Activated naive CD8-positive, alpha-beta T cell (primary cell): ENCODE data around the gene HBD.

Experiments used
- H3K27ac Mint-ChIP-seq: one replicate; pipeline ENCODE4 v1.8.0; 2021; ENCODE audit warnings: mixed read lengths
- H3K27me3 Mint-ChIP-seq: one replicate; pipeline ENCODE4 v1.8.0; 2021; ENCODE audit warnings: mixed read lengths
- H3K36me3 Mint-ChIP-seq: one replicate; pipeline ENCODE4 v1.8.0; 2021; ENCODE audit warnings: mixed read lengths
- H3K4me1 Mint-ChIP-seq: one replicate; pipeline ENCODE4 v1.8.0; 2021; ENCODE audit warnings: low read depth, mixed read lengths
- H3K4me3 Mint-ChIP-seq: one replicate; pipeline ENCODE4 v1.8.0; 2021; ENCODE audit warnings: mild to moderate bottlenecking, mixed read lengths
- H3K9me3 Mint-ChIP-seq: one replicate; pipeline ENCODE4 v1.8.0; 2021; ENCODE audit warnings: low read depth, mixed read lengths

Gene HBD

GRCh38 chr11:5234381-5234834 is at the start of gene HBD:
Gene HBD, minus strand, starts transcription at chr11:5234483. Its CDS starts 50 bp downstream, at chr11:5234433.
- Mint-ChIP-seq H3K27ac (no peak within 1 kb of the TSS), H3K4me3 (no peak within 1 kb of the TSS), H3K4me1 (no peaks in the 10 kb centered on the region), H3K9me3 (no peaks in the 10 kb centered on the region), H3K27me3 (peaks cover 13% of the 10 kb centered on the region), H3K36me3 (no peaks in the 10 kb centered on the region)

- H3K4me1 Mint-ChIP-seq, result no peaks in the 10 kb centered on the region
- no peaks in the 10 kb centered on the region for H3K9me3 Mint-ChIP-seq
- no peak overlapping the region for H3K4me3 Mint-ChIP-seq
- no peaks in the 10 kb centered on the region for H3K27me3 Mint-ChIP-seq
- no peak overlapping the region for H3K27ac Mint-ChIP-seq
- H3K36me3 Mint-ChIP-seq, result no peaks in the 10 kb centered on the region
These were observed 49.6 kb upstream of the HBD start for GRCh38 chr11:5283882-5284281.

- H3K9me3 Mint-ChIP-seq, result no peaks in the 10 kb centered on the region
- H3K4me1 Mint-ChIP-seq, result no peaks in the 10 kb centered on the region
- H3K27me3 Mint-ChIP-seq, result no peaks in the 10 kb centered on the region
- no peaks in the 10 kb centered on the region for H3K36me3 Mint-ChIP-seq
- no peak overlapping the region for H3K27ac Mint-ChIP-seq
- H3K4me3 Mint-ChIP-seq, result no peak overlapping the region
These were observed 48.8 kb upstream of the HBD start for GRCh38 chr11:5283086-5283485.

- H3K4me1 Mint-ChIP-seq, result no peaks in the 10 kb centered on the region
- no peaks in the 10 kb centered on the region for H3K36me3 Mint-ChIP-seq
- no peaks in the 10 kb centered on the region for H3K9me3 Mint-ChIP-seq
- H3K4me3 Mint-ChIP-seq, result no peak overlapping the region
- H3K27me3 Mint-ChIP-seq, result no peaks in the 10 kb centered on the region
- no peak overlapping the region for H3K27ac Mint-ChIP-seq
These were observed 48.3 kb upstream of the HBD start for GRCh38 chr11:5282628-5283027.

- Mint-ChIP-seq H3K4me3 (no peak overlapping the region), H3K9me3 (no peaks in the 10 kb centered on the region), H3K4me1 (no peaks in the 10 kb centered on the region), H3K27ac (no peak overlapping the region), H3K36me3 (no peaks in the 10 kb centered on the region), H3K27me3 (no peaks in the 10 kb centered on the region)
These were observed 47.3 kb upstream of the HBD start for GRCh38 chr11:5281596-5281995.

GRCh38 chr11:5280582-5281102 is 46.4 kb upstream of the HBD start:
- no peak overlapping the region for H3K27ac Mint-ChIP-seq
- H3K9me3 Mint-ChIP-seq, result no peaks in the 10 kb centered on the region
- no peaks in the 10 kb centered on the region for H3K27me3 Mint-ChIP-seq
- H3K4me3 Mint-ChIP-seq, result no peak overlapping the region
- H3K4me1 Mint-ChIP-seq, result no peaks in the 10 kb centered on the region
- no peaks in the 10 kb centered on the region for H3K36me3 Mint-ChIP-seq

- Mint-ChIP-seq H3K27me3 (peaks cover under 1% of the 10 kb centered on the region), H3K4me1 (no peaks in the 10 kb centered on the region), H3K4me3 (no peak overlapping the region), H3K9me3 (no peaks in the 10 kb centered on the region), H3K36me3 (no peaks in the 10 kb centered on the region), H3K27ac (no peak overlapping the region)
These were observed 45.3 kb upstream of the HBD start for GRCh38 chr11:5279471-5280090.

- Mint-ChIP-seq H3K27me3 (peaks cover 2% of the 10 kb centered on the region), H3K4me1 (no peaks in the 10 kb centered on the region), H3K36me3 (no peaks in the 10 kb centered on the region), H3K4me3 (no peak overlapping the region), H3K27ac (no peak overlapping the region), H3K9me3 (no peaks in the 10 kb centered on the region)
These were observed 43.6 kb upstream of the HBD start for GRCh38 chr11:5277807-5278382.

- Mint-ChIP-seq H3K9me3 (no peaks in the 10 kb centered on the region), H3K36me3 (no peaks in the 10 kb centered on the region), H3K27me3 (peaks cover 2% of the 10 kb centered on the region), H3K4me3 (no peak overlapping the region), H3K27ac (no peak overlapping the region), H3K4me1 (no peaks in the 10 kb centered on the region)
These were observed 42.4 kb upstream of the HBD start for GRCh38 chr11:5276697-5277096.

- Mint-ChIP-seq H3K27me3 (peaks cover 2% of the 10 kb centered on the region), H3K27ac (no peak overlapping the region), H3K4me1 (no peaks in the 10 kb centered on the region), H3K4me3 (no peak overlapping the region), H3K36me3 (no peaks in the 10 kb centered on the region), H3K9me3 (no peaks in the 10 kb centered on the region)
These were observed 41.3 kb upstream of the HBD start for GRCh38 chr11:5275369-5276110.

GRCh38 chr11:5274395-5274794 is 40.1 kb upstream of the HBD start:
- H3K36me3 Mint-ChIP-seq, result no peaks in the 10 kb centered on the region
- H3K27me3 Mint-ChIP-seq, result peaks cover 2% of the 10 kb centered on the region
- H3K9me3 Mint-ChIP-seq, result no peaks in the 10 kb centered on the region
- H3K27ac Mint-ChIP-seq, result no peak overlapping the region
- H3K4me3 Mint-ChIP-seq, result no peak overlapping the region
- no peaks in the 10 kb centered on the region for H3K4me1 Mint-ChIP-seq

GRCh38 chr11:5272395-5273017 is 38.2 kb upstream of the HBD start:
- H3K9me3 Mint-ChIP-seq, result no peaks in the 10 kb centered on the region

GRCh38 chr11:5269715-5270147 is 35.4 kb upstream of the HBD start, which contains the start of gene HBE1:
Gene HBE1, minus strand, starts transcription at chr11:5269945. Its CDS starts 55 bp downstream, at chr11:5269890.
- H3K9me3 Mint-ChIP-seq, result no peaks in the 10 kb centered on the region
- H3K36me3 Mint-ChIP-seq, result no peaks in the 10 kb centered on the region

More at GRCh38 chr11:5272395-5273017, 38.2 kb upstream of the HBD start:
- Mint-ChIP-seq H3K4me3 (no peak overlapping the region), H3K36me3 (no peaks in the 10 kb centered on the region), H3K27ac (no peak overlapping the region), H3K4me1 (no peaks in the 10 kb centered on the region), H3K27me3 (peaks cover 2% of the 10 kb centered on the region)

GRCh38 chr11:5267033-5267563 is 32.8 kb upstream of the HBD start:
- H3K27ac Mint-ChIP-seq, result no peak overlapping the region
- peaks cover under 1% of the 10 kb centered on the region for H3K27me3 Mint-ChIP-seq

More at GRCh38 chr11:5269715-5270147, 35.4 kb upstream of the HBD start, which contains the start of gene HBE1:
- peaks cover 2% of the 10 kb centered on the region for H3K27me3 Mint-ChIP-seq
- no peaks in the 10 kb centered on the region for H3K4me1 Mint-ChIP-seq
- no peak within 1 kb of the TSS for H3K4me3 Mint-ChIP-seq
- no peak within 1 kb of the TSS for H3K27ac Mint-ChIP-seq

More at GRCh38 chr11:5267033-5267563, 32.8 kb upstream of the HBD start:
- Mint-ChIP-seq H3K4me3 (no peak overlapping the region), H3K9me3 (no peaks in the 10 kb centered on the region), H3K4me1 (no peaks in the 10 kb centered on the region), H3K36me3 (no peaks in the 10 kb centered on the region)
